WTC11 (cell line): ENCODE data around the gene DHX36. TPM values are rescaled to one million over a fixed set of nuclear protein-coding genes. Genes with fewer than 3 reads are reported as not detected.

ENCODE experiments used
- ATAC-seq: fragments of 200-7000 bp; cut with Tn5 transposase; 2 replicates; pipeline ENCODE4 v1.10.0; 2021; ENCODE audit warnings: mild to moderate bottlenecking, moderate library complexity
- CTCF ChIA-PET: fragments of 300-600 bp; sonication (Branson Sonifier 250); formaldehyde crosslinking; loops from one replicate; lab custom pipeline; 2021; ENCODE audit warnings: antibody characterized with exemption; lab: Charles Lee
- POLR2A ChIA-PET: fragments of 350-600 bp; sonication (Branson Sonifier 250); formaldehyde crosslinking; loops from one replicate; lab custom pipeline; 2021; ENCODE audit warnings: antibody characterized with exemption; lab: Charles Lee
- DNase-seq: peaks from one replicate; pipeline ENCODE4 v3.0.0; 2021; ENCODE audit warnings: low spot score
- H3K27ac Mint-ChIP-seq: 2 replicates; pipeline ENCODE4 v1.8.0; 2021; ENCODE audit warnings: mixed read lengths
- H3K27me3 Mint-ChIP-seq: 2 replicates; pipeline ENCODE4 v1.8.0; 2021; ENCODE audit warnings: low read depth, mild to moderate bottlenecking, moderate library complexity, mixed read lengths
- H3K36me3 Mint-ChIP-seq: 2 replicates; pipeline ENCODE4 v1.8.0; 2021; ENCODE audit warnings: mixed read lengths
- H3K4me1 Mint-ChIP-seq: 2 replicates; pipeline ENCODE4 v1.8.0; 2022; ENCODE audit warnings: mixed read lengths
- H3K4me3 Mint-ChIP-seq: 2 replicates; pipeline ENCODE4 v1.8.0; 2021; ENCODE audit warnings: mild to moderate bottlenecking, moderate library complexity, mixed read lengths
- H3K9me3 Mint-ChIP-seq: 2 replicates; pipeline ENCODE4 v1.8.0; 2021; ENCODE audit warnings: mixed read lengths
- ATF2 ChIP-seq: sonication (generic); formaldehyde crosslinking; IDR thresholded peaks from 2 replicates; pipeline ENCODE4 v1.8.1; 2022; ENCODE audit warnings: low read depth, missing genetic modification reagents, borderline replicate concordance
- CREB1 ChIP-seq: sonication (generic); formaldehyde crosslinking; IDR thresholded peaks from 2 replicates; pipeline ENCODE4 v1.8.0; 2023; ENCODE audit warnings: mild to moderate bottlenecking, missing genetic modification reagents
- CREM ChIP-seq: sonication (generic); formaldehyde crosslinking; IDR thresholded peaks from 2 replicates; pipeline ENCODE4 v1.8.1; 2022; ENCODE audit warnings: mild to moderate bottlenecking, missing genetic modification reagents, moderate library complexity
- CTCF ChIP-seq: fragments of 200-600 bp; IDR thresholded peaks from 2 replicates; pipeline ENCODE4 v1.8.0; 2022; ENCODE audit warnings: antibody characterized with exemption
- EMX1 ChIP-seq: fragments of 250-450 bp; sonication (Bioruptor Pico); IDR thresholded peaks from 2 replicates; pipeline ENCODE4 v1.8.0; 2021; ENCODE audit warnings: mild to moderate bottlenecking
- ETV6 ChIP-seq: sonication (generic); formaldehyde crosslinking; IDR thresholded peaks from 2 replicates; pipeline ENCODE4 v1.8.1; 2022; ENCODE audit warnings: mild to moderate bottlenecking, missing genetic modification reagents
- FOXP4 ChIP-seq: sonication (generic); formaldehyde crosslinking; IDR thresholded peaks from 2 replicates; pipeline ENCODE4 v1.8.0; 2022; ENCODE audit warnings: mild to moderate bottlenecking, missing genetic modification reagents
- IRF2 ChIP-seq: sonication (generic); formaldehyde crosslinking; IDR thresholded peaks from 2 replicates; pipeline ENCODE4 v1.8.0; 2022; ENCODE audit warnings: low read depth, missing genetic modification reagents, borderline replicate concordance
- PREB ChIP-seq: sonication (generic); formaldehyde crosslinking; IDR thresholded peaks from 2 replicates; pipeline ENCODE4 v1.8.1; 2022; ENCODE audit warnings: mild to moderate bottlenecking, missing genetic modification reagents, moderate library complexity, borderline replicate concordance
- RELA ChIP-seq: sonication (generic); formaldehyde crosslinking; IDR thresholded peaks from 2 replicates; pipeline ENCODE4 v1.8.1; 2022; ENCODE audit warnings: missing genetic modification reagents, mild to moderate bottlenecking, borderline replicate concordance
- STAT6 ChIP-seq: sonication (generic); formaldehyde crosslinking; conservative IDR thresholded peaks from 2 replicates; pipeline ENCODE4 v1.8.1; 2023; ENCODE audit warnings: mild to moderate bottlenecking, low read depth, missing genetic modification reagents, moderate library complexity
- ZNF416 ChIP-seq: fragments of 250-450 bp; sonication (Bioruptor Pico); IDR thresholded peaks from 2 replicates; pipeline ENCODE4 v1.9.0; 2021; ENCODE audit warnings: mild to moderate bottlenecking, inconsistent platforms
- ZNF425 ChIP-seq: fragments of 250-450 bp; sonication (Bioruptor Pico); conservative IDR thresholded peaks from 2 replicates; pipeline ENCODE4 v1.9.0; 2021; ENCODE audit warnings: mild to moderate bottlenecking
- ZSCAN18 ChIP-seq: fragments of 250-450 bp; sonication (Bioruptor Pico); IDR thresholded peaks from 2 replicates; pipeline ENCODE4 v2.1.2; 2022; ENCODE audit warnings: mild to moderate bottlenecking, moderate library complexity
- total RNA-seq: library from RNA; stranded (reverse); gene quantifications from 3 replicates; pipeline ENCODE4 v1.2.3, GENCODE V29; 2021
- TF ChIP-seq, protein P1 (sequence below): sonication (generic); formaldehyde crosslinking; IDR thresholded peaks from 2 replicates; pipeline ENCODE4 v1.8.0; 2022; ENCODE audit warnings: mild to moderate bottlenecking, missing genetic modification reagents
- TF ChIP-seq, protein P2 (sequence below): fragments of 250-450 bp; sonication (Bioruptor Pico); IDR thresholded peaks from 2 replicates; pipeline ENCODE4 v1.9.0; 2021; ENCODE audit warnings: mild to moderate bottlenecking

Gene DHX36
- total RNA-seq, 1 experiment from 2014 or later: 100 TPM

GRCh38 chr3:154242766-154243165 lies 81.5 kb downstream of the DHX36 start:
- no peaks in the 10 kb centered on the region for H3K27me3 Mint-ChIP-seq
- peaks cover 30% of the 10 kb centered on the region for H3K4me1 Mint-ChIP-seq
- no peak for TF ChIP-seq CTCF
- TF ChIP-seq, protein P1, sequence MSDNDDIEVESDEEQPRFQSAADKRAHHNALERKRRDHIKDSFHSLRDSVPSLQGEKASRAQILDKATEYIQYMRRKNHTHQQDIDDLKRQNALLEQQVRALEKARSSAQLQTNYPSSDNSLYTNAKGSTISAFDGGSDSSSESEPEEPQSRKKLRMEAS (CRISPR knock-in tag): no peak
- no peak for TF ChIP-seq ZNF416 (CRISPR knock-in tag)
- TF ChIP-seq STAT6 (CRISPR knock-in tag): no peak
- TF ChIP-seq, all 79 proteins: peak for 0
- no peaks in the 10 kb centered on the region for H3K9me3 Mint-ChIP-seq
- POLR2A ChIA-PET: interaction anchor here (0.6 kb wide), 1 partner anchor 98 kb away, joined by 3 read pairs; no protein-coding TSS in a partner anchor
- H3K36me3 Mint-ChIP-seq: peaks cover 21% of the 10 kb centered on the region
- peak; percentile 87 for ATAC-seq
- peak overlapping the region; percentile 23; the same call in 1 of the 2 replicates for H3K27ac Mint-ChIP-seq
- no peak overlapping the region for H3K4me3 Mint-ChIP-seq
- CTCF ChIA-PET: no interaction called here
- DNase-seq: peak; percentile 18

GRCh38 chr3:154241496-154241895 lies 82.8 kb downstream of the DHX36 start:
- DNase-seq (no peak), ATAC-seq (no peak)
- Mint-ChIP-seq H3K36me3 (peaks cover 17% of the 10 kb centered on the region), H3K27ac (no peak overlapping the region), H3K27me3 (no peaks in the 10 kb centered on the region), H3K4me1 (peaks cover 21% of the 10 kb centered on the region), H3K9me3 (no peaks in the 10 kb centered on the region), H3K4me3 (no peak overlapping the region)
- ChIA-PET CTCF (no interaction called here), POLR2A (no interaction called here)
- TF ChIP-seq FOXP4 (CRISPR knock-in tag): no peak
- TF ChIP-seq ATF2 (CRISPR knock-in tag): no peak
- no peak for TF ChIP-seq EMX1
- no peak for TF ChIP-seq CREB1
- no peak for TF ChIP-seq CREM (CRISPR knock-in tag)
- TF ChIP-seq PREB: no peak
- TF ChIP-seq ZSCAN18: no peak
- TF ChIP-seq, protein P2, sequence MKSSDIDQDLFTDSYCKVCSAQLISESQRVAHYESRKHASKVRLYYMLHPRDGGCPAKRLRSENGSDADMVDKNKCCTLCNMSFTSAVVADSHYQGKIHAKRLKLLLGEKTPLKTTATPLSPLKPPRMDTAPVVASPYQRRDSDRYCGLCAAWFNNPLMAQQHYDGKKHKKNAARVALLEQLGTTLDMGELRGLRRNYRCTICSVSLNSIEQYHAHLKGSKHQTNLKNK (CRISPR knock-in tag): no peak
- no peak for TF ChIP-seq RELA (CRISPR knock-in tag)
- no peak for TF ChIP-seq ETV6 (CRISPR knock-in tag)
- no peak for TF ChIP-seq IRF2
- no peak for TF ChIP-seq ZNF425 (CRISPR knock-in tag)
